Testis (tissue), 2 donors: ENCODE data around the gene COL25A1.

Source experiments
- POLR2A ChIP-seq: fragments of 450-650 bp; IDR thresholded peaks from one replicate; pipeline ENCODE4 v1.6.1; 2017; ENCODE audit warnings: antibody characterized with exemption, mild to moderate bottlenecking, moderate library complexity
- TF ChIP-seq, protein P1 (sequence below), 3 experiments: fragments of 450-650 bp in 2 of 3; fragments of 200-600 bp in 1 of 3; sonication (generic) in 1 of 3; IDR thresholded peaks; one replicate each; pipeline ENCODE4 v1.5.1; 2016 to 2019; ENCODE audit warnings: antibody characterized with exemption in 3 of 3, mild to moderate bottlenecking in 2 of 3, moderate library complexity in 1 of 3

DNA sequence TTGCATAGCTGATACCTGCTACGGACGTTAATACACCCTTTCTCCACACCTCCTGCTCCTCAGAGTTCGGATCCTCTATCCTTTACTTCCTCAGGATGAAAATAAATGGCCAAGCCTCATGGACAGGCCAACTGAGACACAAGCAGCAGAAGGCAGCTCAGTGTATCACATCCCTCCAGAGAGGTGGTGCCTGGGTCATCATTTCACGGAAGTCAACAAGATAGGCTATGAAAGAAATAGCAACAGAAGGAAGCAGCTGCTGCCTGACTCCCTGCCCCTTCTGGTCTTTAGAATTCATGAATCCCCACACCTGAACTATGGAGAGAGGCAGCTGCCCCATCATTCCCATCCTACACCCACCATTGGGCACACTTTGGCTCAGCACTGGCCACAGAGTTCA is 272.5 kb downstream of the COL25A1 start:
- TF ChIP-seq, protein P1, sequence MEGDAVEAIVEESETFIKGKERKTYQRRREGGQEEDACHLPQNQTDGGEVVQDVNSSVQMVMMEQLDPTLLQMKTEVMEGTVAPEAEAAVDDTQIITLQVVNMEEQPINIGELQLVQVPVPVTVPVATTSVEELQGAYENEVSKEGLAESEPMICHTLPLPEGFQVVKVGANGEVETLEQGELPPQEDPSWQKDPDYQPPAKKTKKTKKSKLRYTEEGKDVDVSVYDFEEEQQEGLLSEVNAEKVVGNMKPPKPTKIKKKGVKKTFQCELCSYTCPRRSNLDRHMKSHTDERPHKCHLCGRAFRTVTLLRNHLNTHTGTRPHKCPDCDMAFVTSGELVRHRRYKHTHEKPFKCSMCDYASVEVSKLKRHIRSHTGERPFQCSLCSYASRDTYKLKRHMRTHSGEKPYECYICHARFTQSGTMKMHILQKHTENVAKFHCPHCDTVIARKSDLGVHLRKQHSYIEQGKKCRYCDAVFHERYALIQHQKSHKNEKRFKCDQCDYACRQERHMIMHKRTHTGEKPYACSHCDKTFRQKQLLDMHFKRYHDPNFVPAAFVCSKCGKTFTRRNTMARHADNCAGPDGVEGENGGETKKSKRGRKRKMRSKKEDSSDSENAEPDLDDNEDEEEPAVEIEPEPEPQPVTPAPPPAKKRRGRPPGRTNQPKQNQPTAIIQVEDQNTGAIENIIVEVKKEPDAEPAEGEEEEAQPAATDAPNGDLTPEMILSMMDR (IDR thresholded peaks at IDR 0.05), result no peak
- no peak for TF ChIP-seq POLR2A
